ENCODE measurements around the gene RNF212.

- TF ChIP-seq CTCF (IDR thresholded peaks at IDR 0.05), result no peak
- no peak for TF ChIP-seq POLR2A (IDR thresholded peaks at IDR 0.05)
Measured at GRCh38 chr4:1112174-1112820, 1.1 kb downstream of the RNF212 start.
